Activated CD8-positive, alpha-beta memory T cell treated with anti-CD3 and anti-CD28 coated beads, Interleukin-2, amount 10 ng/mL, durations not matched to agents 7 days and 5 days (primary cell): ENCODE data around the gene THBS2. TPM values are rescaled to one million over a fixed set of nuclear protein-coding genes. Genes with fewer than 3 reads are reported as not detected.
"Not testable (repeated sequence)": the region's sequence is repeated elsewhere in the genome, so short reads cannot be mapped to it uniquely, and the experiment has no call there.

ENCODE experiments used
- ATAC-seq: fragments of 150-1000 bp; cut with Tn5 transposase; one replicate; pipeline ENCODE4 v1.10.0; 2021; ENCODE audit warnings: moderate library complexity
- CTCF ChIA-PET: fragments of 350-600 bp; sonication (Branson Sonifier 250); formaldehyde crosslinking; loops from one replicate; lab custom pipeline; 2021; ENCODE audit warnings: antibody characterized with exemption; lab: Charles Lee
- DNase-seq: peaks from one replicate; pipeline ENCODE4 v3.0.0-alpha.2; 2020
- H3K27ac Mint-ChIP-seq: one replicate; pipeline ENCODE4 v1.8.0; 2021; ENCODE audit warnings: mild to moderate bottlenecking, mixed read lengths
- H3K27me3 Mint-ChIP-seq: one replicate; pipeline ENCODE4 v1.8.0; 2021; ENCODE audit warnings: mixed read lengths
- H3K36me3 Mint-ChIP-seq: one replicate; pipeline ENCODE4 v1.8.0; 2021; ENCODE audit warnings: mild to moderate bottlenecking, mixed read lengths
- H3K4me1 Mint-ChIP-seq: one replicate; pipeline ENCODE4 v1.8.0; 2021; ENCODE audit warnings: mixed read lengths
- H3K4me3 Mint-ChIP-seq: one replicate; pipeline ENCODE4 v1.8.0; 2021; ENCODE audit warnings: mild to moderate bottlenecking, moderate library complexity, mixed read lengths
- H3K9me3 Mint-ChIP-seq: one replicate; pipeline ENCODE4 v1.8.0; 2022; ENCODE audit warnings: low read depth, mixed read lengths
- total RNA-seq, 2 experiments: library from RNA; stranded (reverse); gene quantifications; one replicate each; pipeline ENCODE4 v1.2.3, GENCODE V29; 2021

The THBS2 gene
- total RNA-seq, 2 experiments from 2014 or later, result not detected

DNA sequence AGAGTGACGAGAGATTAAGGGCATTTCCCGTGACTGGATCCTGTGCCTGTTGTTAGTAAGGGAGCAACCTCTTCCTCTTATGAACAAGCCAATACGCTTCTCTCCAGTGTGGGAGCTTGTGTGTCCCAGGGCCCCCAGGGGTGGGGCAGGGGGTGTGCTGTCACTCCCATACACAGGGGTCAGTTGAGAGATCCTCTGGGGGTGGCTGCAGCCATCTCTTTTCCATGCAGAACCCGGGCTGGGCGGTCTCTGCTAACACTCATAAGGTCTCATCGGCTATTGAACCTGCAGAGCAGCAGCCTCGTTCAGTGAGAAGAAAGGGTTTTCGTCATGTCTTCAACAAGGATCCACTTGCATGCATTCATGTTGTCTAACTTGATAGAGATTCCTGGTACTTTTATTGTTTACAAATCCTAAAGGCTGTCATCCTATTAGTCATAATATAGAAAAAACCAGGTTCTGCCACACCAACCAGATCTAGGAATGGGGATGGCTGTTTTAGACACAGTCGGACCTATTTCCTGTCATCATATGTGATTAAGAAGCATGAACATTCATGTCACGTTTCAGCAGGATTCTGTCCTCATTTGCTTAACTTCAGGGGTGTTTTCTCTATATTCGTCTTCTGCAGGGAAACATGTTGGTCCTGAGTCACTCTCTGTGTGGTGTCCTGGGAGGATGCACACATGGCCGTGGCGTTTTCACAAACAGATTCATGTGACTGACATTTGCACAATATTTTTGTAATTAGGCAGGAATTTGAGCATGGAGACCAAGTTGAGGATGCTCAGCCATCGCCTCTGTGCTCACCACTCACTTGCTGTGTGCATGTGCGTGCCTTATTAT, 13.3 kb upstream of the THBS2 start:
- no peaks in the 10 kb centered on the region for H3K9me3 Mint-ChIP-seq
- H3K4me1 Mint-ChIP-seq, result no peaks in the 10 kb centered on the region
- no peak overlapping the region for H3K27ac Mint-ChIP-seq
- peaks cover 14% of the 10 kb centered on the region for H3K27me3 Mint-ChIP-seq
- H3K4me3 Mint-ChIP-seq, result no peak overlapping the region
- no peaks in the 10 kb centered on the region for H3K36me3 Mint-ChIP-seq
- ATAC-seq (no peak), DNase-seq (no peak)
- CTCF ChIA-PET, result no interaction called here

DNA sequence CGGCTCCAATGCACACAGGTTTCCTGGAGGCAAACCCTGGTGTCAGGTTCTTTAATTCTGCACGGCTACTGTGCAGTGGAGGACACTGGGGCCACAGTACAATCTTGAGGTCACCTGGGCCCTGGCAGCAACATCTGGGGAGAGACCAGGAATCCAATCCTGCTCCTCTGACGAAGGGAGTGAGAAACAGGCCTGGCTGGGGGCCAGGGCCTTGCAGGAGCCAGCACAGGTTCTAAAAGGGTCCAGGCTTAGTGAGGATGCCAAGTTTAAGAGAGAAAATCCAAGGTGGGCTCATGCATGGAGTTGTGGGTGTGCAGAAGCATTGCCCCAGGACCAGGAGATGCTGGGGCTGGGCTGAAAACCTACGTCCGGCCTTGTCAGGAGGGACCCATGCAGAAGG, 12.6 kb upstream of the THBS2 start:
- ATAC-seq (no peak), DNase-seq (no peak)
- H3K27ac Mint-ChIP-seq, result no peak overlapping the region
- no peaks in the 10 kb centered on the region for H3K4me1 Mint-ChIP-seq
- H3K36me3 Mint-ChIP-seq, result no peaks in the 10 kb centered on the region
- H3K4me3 Mint-ChIP-seq, result no peak overlapping the region
- CTCF ChIA-PET, result no interaction called here
- no peaks in the 10 kb centered on the region for H3K9me3 Mint-ChIP-seq
- peaks cover 7% of the 10 kb centered on the region for H3K27me3 Mint-ChIP-seq

DNA sequence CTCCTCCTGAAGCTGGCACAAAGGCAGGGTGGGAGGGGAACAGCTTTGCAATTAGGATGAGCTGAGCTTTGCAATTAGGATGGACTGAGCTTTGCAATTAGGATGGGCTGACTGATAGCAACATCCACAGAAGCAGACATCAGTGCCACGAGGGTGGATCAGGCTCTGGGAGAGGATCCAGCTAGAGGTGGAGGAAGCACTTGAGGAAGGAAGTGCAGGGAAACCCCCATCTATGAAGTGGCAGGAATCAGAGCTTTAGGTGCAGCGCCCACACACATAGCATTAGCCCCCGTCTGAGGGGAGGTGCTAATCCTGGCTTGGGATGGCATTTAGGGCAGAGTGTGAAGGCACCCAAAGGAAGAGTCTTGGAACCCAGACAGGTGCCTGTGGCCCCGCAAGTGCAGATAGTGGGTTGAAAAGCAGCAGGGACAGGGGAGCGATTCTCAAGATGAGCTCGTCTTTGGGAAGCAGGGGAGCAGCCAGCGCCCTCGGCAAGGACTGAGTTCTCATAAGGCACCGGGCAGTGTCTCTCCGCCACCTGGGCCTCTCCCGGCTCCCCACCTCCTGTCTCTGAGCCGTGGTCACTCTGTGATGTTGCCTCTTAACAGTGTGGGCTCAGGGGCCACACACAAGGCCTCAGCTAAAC, 12.0 kb upstream of the THBS2 start:
- Mint-ChIP-seq H3K27ac (no peak overlapping the region), H3K4me3 (no peak overlapping the region), H3K4me1 (no peaks in the 10 kb centered on the region), H3K27me3 (peaks cover 5% of the 10 kb centered on the region), H3K36me3 (no peaks in the 10 kb centered on the region), H3K9me3 (no peaks in the 10 kb centered on the region)
- DNase-seq (no peak), ATAC-seq (no peak)
- CTCF ChIA-PET, result no interaction called here

GRCh38 chr6:169263836-169264608, 10.4 kb upstream of the THBS2 start:
- ATAC-seq (no peak), DNase-seq (no peak)
- Mint-ChIP-seq H3K9me3 (no peaks in the 10 kb centered on the region), H3K4me1 (no peaks in the 10 kb centered on the region), H3K36me3 (no peaks in the 10 kb centered on the region), H3K27ac (no peak overlapping the region), H3K4me3 (no peak overlapping the region), H3K27me3 (no peaks in the 10 kb centered on the region)
- CTCF ChIA-PET, result no interaction called here

DNA sequence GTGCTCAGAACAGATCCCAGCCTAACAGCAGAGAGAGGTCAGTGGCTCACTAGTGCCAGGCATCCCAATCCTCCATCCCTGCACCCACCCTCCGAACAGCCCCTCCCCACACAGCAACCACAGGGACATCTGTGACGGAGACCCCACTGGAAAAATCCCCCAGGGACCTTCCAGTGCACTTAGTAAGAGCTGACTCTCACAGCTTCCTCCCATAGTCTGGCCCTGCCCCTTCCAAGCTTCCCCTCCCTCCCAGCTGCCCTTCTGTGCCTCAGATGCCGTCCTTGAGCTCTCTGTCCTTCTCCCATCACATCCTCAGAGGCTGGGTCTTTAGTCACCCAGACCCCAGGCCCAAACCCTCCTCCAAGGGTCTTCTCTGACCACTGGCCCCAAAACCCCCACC, 9.7 kb upstream of the THBS2 start:
- ATAC-seq, result no peak
- DNase-seq, result no peak
- Mint-ChIP-seq H3K4me1 (no peaks in the 10 kb centered on the region), H3K27me3 (no peaks in the 10 kb centered on the region), H3K27ac (no peak overlapping the region), H3K36me3 (no peaks in the 10 kb centered on the region), H3K9me3 (no peaks in the 10 kb centered on the region), H3K4me3 (no peak overlapping the region)
- CTCF ChIA-PET, result no interaction called here

GRCh38 chr6:169262602-169263001, 9.0 kb upstream of the THBS2 start:
- H3K9me3 Mint-ChIP-seq, CTCF ChIA-PET, H3K27me3 Mint-ChIP-seq, H3K4me3 Mint-ChIP-seq, H3K4me1 Mint-ChIP-seq, H3K27ac Mint-ChIP-seq, H3K36me3 Mint-ChIP-seq, DNase-seq, ATAC-seq: not testable (repeated sequence)

- H3K9me3 Mint-ChIP-seq, result no peaks in the 10 kb centered on the region
- peaks cover 3% of the 10 kb centered on the region for H3K4me1 Mint-ChIP-seq
- H3K36me3 Mint-ChIP-seq, result no peaks in the 10 kb centered on the region
- ATAC-seq, result no peak
- no peak for DNase-seq
- CTCF ChIA-PET, result no interaction called here
- no peak overlapping the region for H3K27ac Mint-ChIP-seq
- H3K27me3 Mint-ChIP-seq, result peaks cover 56% of the 10 kb centered on the region
- H3K4me3 Mint-ChIP-seq, result no peak overlapping the region
Observed at GRCh38 chr6:169256518-169256917, 2.9 kb upstream of the THBS2 start.

DNA sequence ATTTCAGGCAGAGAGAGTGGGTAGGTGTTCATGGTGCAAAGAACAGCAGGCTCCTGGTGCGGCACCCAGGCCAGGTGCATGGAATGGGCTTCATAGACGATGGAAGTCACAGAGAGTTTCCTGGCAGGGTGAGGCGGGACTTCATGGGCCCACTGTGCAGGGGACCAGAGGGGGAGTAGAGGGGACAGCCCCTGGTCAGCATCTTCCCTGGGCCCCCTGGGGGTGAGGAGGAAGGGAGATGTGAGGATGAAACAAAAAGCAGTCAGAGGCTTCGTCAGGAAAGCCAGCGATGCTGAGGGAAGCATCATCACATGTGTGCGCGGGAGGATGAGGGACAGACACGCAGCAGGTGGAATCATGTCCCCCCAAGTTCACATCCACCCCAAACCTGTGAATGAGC, 2.4 kb upstream of the THBS2 start:
- ATAC-seq, result no peak
- H3K4me1 Mint-ChIP-seq, result peaks cover 3% of the 10 kb centered on the region
- no peak overlapping the region for H3K4me3 Mint-ChIP-seq
- no peaks in the 10 kb centered on the region for H3K36me3 Mint-ChIP-seq
- DNase-seq, result no peak
- no peaks in the 10 kb centered on the region for H3K9me3 Mint-ChIP-seq
- H3K27me3 Mint-ChIP-seq, result peaks cover 60% of the 10 kb centered on the region
- CTCF ChIA-PET, result no interaction called here
- no peak overlapping the region for H3K27ac Mint-ChIP-seq

- Mint-ChIP-seq H3K36me3 (no peaks in the 10 kb centered on the region), H3K27ac (no peak overlapping the region), H3K9me3 (no peaks in the 10 kb centered on the region), H3K4me3 (no peak overlapping the region), H3K27me3 (peaks cover 64% of the 10 kb centered on the region), H3K4me1 (peaks cover 3% of the 10 kb centered on the region)
- CTCF ChIA-PET, result no interaction called here
- DNase-seq, result no peak
- ATAC-seq, result no peak
Observed at GRCh38 chr6:169255643-169256042, 2.0 kb upstream of the THBS2 start.

DNA sequence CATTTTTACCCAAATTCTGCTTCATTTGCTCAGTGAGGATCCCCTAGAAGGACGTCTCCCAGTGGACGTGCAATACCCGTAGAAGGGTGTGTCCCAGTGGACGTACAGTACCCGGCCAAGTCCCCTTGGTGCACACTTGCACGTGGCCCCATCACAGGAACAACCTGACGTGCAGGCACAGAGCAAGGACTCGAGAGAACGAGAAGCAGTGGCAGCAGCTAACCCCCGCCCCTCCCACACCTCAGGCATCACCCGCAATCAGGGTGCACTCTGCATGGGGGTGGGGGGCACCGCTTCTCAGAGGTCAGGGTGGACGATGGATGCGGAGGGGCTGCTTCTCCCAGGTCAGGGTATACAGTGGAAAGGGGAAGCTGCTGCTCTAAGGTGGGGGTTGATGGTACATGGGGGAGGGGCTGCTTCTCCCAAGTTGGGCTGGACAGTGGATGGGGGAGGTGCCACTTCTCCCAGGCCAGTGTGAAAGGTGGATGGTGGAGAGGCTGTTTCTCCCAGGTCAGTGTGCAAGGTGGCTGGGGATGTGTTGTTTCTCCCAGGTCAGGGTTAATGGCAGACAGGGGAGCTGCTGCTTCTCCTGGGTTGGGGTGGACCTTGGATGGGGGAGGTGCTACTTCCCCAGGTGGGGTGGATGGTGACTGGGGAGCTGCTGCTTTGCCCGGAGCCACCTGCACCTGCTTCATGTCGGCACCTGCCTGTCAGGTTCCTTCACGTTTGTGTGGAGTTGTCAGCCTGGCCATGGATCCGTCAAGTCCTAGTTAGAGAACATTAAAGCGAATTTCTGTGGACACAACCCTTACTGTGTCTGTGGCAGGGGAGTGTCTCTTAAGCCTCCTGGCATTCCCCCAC, 1.0 kb upstream of the THBS2 start:
- CTCF ChIA-PET, result no interaction called here
- H3K4me1 Mint-ChIP-seq, result peaks cover 3% of the 10 kb centered on the region
- H3K36me3 Mint-ChIP-seq, result no peaks in the 10 kb centered on the region
- no peak overlapping the region for H3K4me3 Mint-ChIP-seq
- H3K9me3 Mint-ChIP-seq, result no peaks in the 10 kb centered on the region
- ATAC-seq (no peak), DNase-seq (no peak)
- peaks cover 70% of the 10 kb centered on the region for H3K27me3 Mint-ChIP-seq
- H3K27ac Mint-ChIP-seq, result no peak overlapping the region

DNA sequence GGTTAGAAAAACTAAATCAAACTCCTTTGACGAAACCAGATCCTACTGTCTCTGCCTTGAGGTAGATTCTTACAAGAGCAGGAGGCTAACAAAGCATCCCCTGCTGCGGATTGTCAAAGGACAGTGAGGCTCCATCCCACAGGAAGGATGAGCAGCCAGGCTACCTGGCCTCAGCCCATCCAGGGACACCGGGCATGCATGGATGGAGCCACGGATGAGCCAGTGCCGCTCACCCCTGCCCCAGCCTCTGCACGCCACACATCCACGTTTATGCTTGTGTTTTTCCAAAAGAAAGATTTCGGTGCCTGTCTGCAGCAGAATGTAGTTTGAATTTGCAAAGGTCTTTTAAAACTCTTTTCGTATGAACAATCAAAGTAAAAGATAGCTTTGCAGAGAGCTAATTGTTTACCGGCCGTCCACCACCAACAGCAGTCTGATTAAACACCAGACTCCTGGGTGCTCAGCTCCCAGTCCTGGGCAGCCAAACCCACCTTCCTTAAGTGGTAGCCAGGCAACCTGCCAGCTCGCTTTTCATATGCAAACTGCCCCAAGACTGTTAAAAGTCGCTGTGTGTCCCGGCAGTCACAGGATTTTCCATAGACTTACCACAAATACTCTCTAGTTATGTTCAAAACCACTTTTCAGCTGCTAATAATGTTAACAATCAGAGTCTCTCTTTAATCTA, 999 bp downstream of the THBS2 start:
- ATAC-seq, result no peak
- Mint-ChIP-seq H3K4me3 (no peak overlapping the region), H3K36me3 (no peaks in the 10 kb centered on the region), H3K27ac (no peak overlapping the region), H3K27me3 (peaks cover 70% of the 10 kb centered on the region), H3K9me3 (peaks cover 4% of the 10 kb centered on the region), H3K4me1 (peaks cover 3% of the 10 kb centered on the region)
- DNase-seq, result no peak
- CTCF ChIA-PET, result no interaction called here

- Mint-ChIP-seq H3K27me3 (peaks cover 63% of the 10 kb centered on the region), H3K27ac (no peak overlapping the region), H3K9me3 (peaks cover 10% of the 10 kb centered on the region), H3K36me3 (no peaks in the 10 kb centered on the region), H3K4me1 (peaks cover 3% of the 10 kb centered on the region), H3K4me3 (no peak overlapping the region)
- DNase-seq (no peak), ATAC-seq (no peak)
- CTCF ChIA-PET, result no interaction called here
Observed at GRCh38 chr6:169251822-169252504, 1.7 kb downstream of the THBS2 start.
